Measurements from ENCODE around the gene SPATA2.

- no peak for TF ChIP-seq CTCF (IDR thresholded peaks at IDR 0.05; ENCODE audit: borderline replicate concordance, extremely low read depth, low read length, poor library complexity, severe bottlenecking)
- TF ChIP-seq EZH2 (IDR thresholded peaks at IDR 0.05; ENCODE audit: borderline replicate concordance, low read depth, low read length, severe bottlenecking) = no peak
Observed at GRCh38 chr20:49901588-49901987, 13.7 kb downstream of the SPATA2 start.

Data from DND-41 (cell line).